ENCODE results near the gene NPTX1.
A peak's percentile ranks its signal among the peaks of the same experiment; 100 is the strongest.

NPTX1 gene

GRCh38 chr17:80442764-80443163, 33.6 kb downstream of the NPTX1 start:
- no peak for DNase-seq

GRCh38 chr17:80442323-80442659, 34.1 kb downstream of the NPTX1 start:
- DNase-seq, result no peak

GRCh38 chr17:80441598-80442322, 34.6 kb downstream of the NPTX1 start:
- no peak for DNase-seq

- DNase-seq, result no peak
These were observed 35.3 kb downstream of the NPTX1 start for GRCh38 chr17:80441133-80441578.

- no peak for DNase-seq
These were observed 36.9 kb downstream of the NPTX1 start for GRCh38 chr17:80439499-80439898.

- no peak for DNase-seq
These were observed 37.6 kb downstream of the NPTX1 start for GRCh38 chr17:80438806-80439205.

- no peak for DNase-seq
These were observed 38.9 kb downstream of the NPTX1 start for GRCh38 chr17:80437532-80437931.

GRCh38 chr17:80433916-80434666, 42.3 kb downstream of the NPTX1 start:
- DNase-seq, result no peak

- no peak for DNase-seq
These were observed 43.4 kb downstream of the NPTX1 start for GRCh38 chr17:80432961-80433550.

GRCh38 chr17:80432350-80432955, 44.0 kb downstream of the NPTX1 start:
- DNase-seq, result no peak

GRCh38 chr17:80431246-80432195, 44.9 kb downstream of the NPTX1 start:
- no peak for DNase-seq

GRCh38 chr17:80430446-80431245, 45.8 kb downstream of the NPTX1 start:
- no peak for DNase-seq

GRCh38 chr17:80429356-80430275, 46.8 kb downstream of the NPTX1 start:
- no peak for DNase-seq

- no peak for DNase-seq
These were observed 47.6 kb downstream of the NPTX1 start for GRCh38 chr17:80428796-80429195.

GRCh38 chr17:80428363-80428762, 48.0 kb downstream of the NPTX1 start:
- no peak for DNase-seq

- DNase-seq, result no peak
These were observed 48.8 kb downstream of the NPTX1 start for GRCh38 chr17:80427366-80428282.

- DNase-seq, result peak; percentile 39
These were observed 49.6 kb downstream of the NPTX1 start for GRCh38 chr17:80426671-80427326.

GRCh38 chr17:80425835-80426426, 50.5 kb downstream of the NPTX1 start:
- no peak for DNase-seq
